ENCODE data around the gene SLC22A1. TPM values are rescaled to one million over a fixed set of nuclear protein-coding genes. Genes with fewer than 3 reads are reported as not detected.

SLC22A1 gene
- total and polyA plus RNA-seq, 2 of the 13 experiments (the other 11 are each of a cell fraction or from before 2014, with no cell fraction given) = 0.80 to 0.87 TPM

DNA sequence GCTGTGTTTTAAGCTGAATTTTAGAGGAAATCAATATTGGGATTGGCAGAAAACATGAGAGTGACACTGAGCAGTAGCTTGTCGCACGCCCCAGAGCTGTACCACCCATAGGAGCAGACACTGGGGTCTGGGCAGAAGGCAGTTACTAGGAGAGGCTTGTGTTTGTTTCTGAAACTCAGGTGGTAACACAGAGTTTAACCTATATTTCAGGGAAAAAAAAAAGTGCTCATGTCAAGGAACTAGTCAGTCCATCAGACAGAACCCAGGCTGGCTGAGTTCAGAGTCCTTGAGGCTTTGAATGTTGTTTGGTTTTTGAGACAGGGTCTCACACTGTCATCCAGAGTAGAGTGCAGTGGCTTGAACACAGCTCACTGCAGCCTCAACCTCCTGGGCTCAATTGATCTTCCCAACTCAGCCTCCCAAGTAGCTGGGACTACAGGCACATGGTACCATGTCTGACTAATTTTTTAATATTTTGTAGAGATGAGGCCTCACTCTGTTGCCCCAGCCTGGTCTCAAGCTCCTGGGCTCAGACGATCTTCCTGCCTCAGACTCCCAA, 6.6 kb downstream of the SLC22A1 start (continued):
- peak; percentile 48; the same call in 1 of the 2 replicates for TF ChIP-seq HNF4A (CRISPR knock-in tag; IDR thresholded peaks at IDR 0.05)
- no peak for TF ChIP-seq IRF1 (CRISPR knock-in tag; IDR thresholded peaks at IDR 0.05; ENCODE audit: low read depth)
- TF ChIP-seq, protein P1, sequence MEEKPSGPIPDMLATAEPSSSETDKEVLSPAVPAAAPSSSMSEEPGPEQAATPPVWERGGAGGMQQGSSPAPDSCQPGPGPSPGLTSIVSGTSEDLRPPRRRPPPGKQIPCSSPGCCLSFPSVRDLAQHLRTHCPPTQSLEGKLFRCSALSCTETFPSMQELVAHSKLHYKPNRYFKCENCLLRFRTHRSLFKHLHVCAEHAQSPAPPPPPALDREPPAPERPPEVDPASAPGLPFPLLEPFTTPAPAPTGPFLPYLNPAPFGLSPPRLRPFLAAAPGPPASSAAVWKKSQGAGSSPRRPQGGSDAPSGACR (CRISPR knock-in tag; IDR thresholded peaks at IDR 0.05) = no peak
- no peak for TF ChIP-seq GLI4 (CRISPR knock-in tag; IDR thresholded peaks at IDR 0.05; ENCODE audit: borderline replicate concordance)
- TF ChIP-seq, protein P2, sequence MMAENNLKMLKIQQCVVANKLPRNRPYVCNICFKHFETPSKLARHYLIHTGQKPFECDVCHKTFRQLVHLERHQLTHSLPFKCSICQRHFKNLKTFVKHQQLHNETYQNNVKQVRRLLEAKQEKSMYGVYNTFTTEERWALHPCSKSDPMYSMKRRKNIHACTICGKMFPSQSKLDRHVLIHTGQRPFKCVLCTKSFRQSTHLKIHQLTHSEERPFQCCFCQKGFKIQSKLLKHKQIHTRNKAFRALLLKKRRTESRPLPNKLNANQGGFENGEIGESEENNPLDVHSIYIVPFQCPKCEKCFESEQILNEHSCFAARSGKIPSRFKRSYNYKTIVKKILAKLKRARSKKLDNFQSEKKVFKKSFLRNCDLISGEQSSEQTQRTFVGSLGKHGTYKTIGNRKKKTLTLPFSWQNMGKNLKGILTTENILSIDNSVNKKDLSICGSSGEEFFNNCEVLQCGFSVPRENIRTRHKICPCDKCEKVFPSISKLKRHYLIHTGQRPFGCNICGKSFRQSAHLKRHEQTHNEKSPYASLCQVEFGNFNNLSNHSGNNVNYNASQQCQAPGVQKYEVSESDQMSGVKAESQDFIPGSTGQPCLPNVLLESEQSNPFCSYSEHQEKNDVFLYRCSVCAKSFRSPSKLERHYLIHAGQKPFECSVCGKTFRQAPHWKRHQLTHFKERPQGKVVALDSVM (CRISPR knock-in tag; IDR thresholded peaks at IDR 0.05) = peak; percentile 84
- TF ChIP-seq ZNF350 (CRISPR knock-in tag; IDR thresholded peaks at IDR 0.05; ENCODE audit: borderline replicate concordance, low read depth) = no peak
- no peak for TF ChIP-seq FOXK1 (CRISPR knock-in tag; IDR thresholded peaks at IDR 0.05; ENCODE audit: borderline replicate concordance, low read depth)
- TF ChIP-seq JARID2 (CRISPR knock-in tag; IDR thresholded peaks at IDR 0.05; ENCODE audit: insufficient replicate concordance) = no peak
- no peak for TF ChIP-seq SRSF1 (optimal IDR thresholded peaks at IDR 0.05; ENCODE audit: low read depth, low read length)
- TF ChIP-seq, protein P3, sequence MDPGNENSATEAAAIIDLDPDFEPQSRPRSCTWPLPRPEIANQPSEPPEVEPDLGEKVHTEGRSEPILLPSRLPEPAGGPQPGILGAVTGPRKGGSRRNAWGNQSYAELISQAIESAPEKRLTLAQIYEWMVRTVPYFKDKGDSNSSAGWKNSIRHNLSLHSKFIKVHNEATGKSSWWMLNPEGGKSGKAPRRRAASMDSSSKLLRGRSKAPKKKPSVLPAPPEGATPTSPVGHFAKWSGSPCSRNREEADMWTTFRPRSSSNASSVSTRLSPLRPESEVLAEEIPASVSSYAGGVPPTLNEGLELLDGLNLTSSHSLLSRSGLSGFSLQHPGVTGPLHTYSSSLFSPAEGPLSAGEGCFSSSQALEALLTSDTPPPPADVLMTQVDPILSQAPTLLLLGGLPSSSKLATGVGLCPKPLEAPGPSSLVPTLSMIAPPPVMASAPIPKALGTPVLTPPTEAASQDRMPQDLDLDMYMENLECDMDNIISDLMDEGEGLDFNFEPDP (CRISPR knock-in tag; conservative IDR thresholded peaks at IDR 0.05) = no peak
- TF ChIP-seq GATAD1 (CRISPR knock-in tag; IDR thresholded peaks at IDR 0.05) = no peak
- TF ChIP-seq, protein P4, sequence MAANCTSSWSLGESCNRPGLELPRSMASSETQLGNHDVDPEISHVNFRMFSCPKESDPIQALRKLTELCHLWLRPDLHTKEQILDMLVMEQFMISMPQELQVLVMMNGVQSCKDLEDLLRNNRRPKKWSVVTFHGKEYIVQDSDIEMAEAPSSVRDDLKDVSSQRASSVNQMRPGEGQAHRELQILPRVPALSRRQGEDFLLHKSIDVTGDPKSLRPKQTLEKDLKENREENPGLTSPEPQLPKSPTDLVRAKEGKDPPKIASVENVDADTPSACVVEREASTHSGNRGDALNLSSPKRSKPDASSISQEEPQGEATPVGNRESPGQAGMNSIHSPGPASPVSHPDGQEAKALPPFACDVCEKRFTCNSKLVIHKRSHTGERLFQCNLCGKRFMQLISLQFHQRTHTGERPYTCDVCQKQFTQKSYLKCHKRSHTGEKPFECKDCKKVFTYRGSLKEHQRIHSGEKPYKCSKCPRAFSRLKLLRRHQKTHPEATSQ (CRISPR knock-in tag; IDR thresholded peaks at IDR 0.05; ENCODE audit: borderline replicate concordance) = no peak
- TF ChIP-seq, protein P5, sequence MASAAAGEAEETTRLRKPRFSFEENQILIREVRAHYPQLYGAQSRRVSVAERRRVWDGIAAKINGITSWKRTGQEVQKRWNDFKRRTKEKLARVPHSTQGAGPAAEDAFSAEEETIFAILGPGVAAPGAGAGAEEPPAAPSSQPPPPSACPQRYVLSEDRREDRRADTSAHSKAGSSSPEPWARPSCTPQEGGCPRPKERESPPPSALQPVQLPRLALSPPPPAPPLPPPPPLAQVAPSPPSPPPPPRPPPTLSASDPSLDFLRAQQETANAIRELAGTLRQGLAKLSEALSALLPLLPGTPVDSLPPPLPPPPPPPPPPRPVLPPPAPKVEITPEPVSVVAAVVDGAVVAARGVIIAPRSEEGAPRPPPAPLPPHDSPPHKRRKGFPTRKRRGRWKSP (CRISPR knock-in tag; IDR thresholded peaks at IDR 0.05) = no peak
- TF ChIP-seq JUND (CRISPR knock-in tag; IDR thresholded peaks at IDR 0.05) = no peak
- no peak for TF ChIP-seq SMAD3 (CRISPR knock-in tag; IDR thresholded peaks at IDR 0.05)
- no peak for TF ChIP-seq ZNF101 (CRISPR knock-in tag; IDR thresholded peaks at IDR 0.05; ENCODE audit: borderline replicate concordance, low read depth)
- no peak for TF ChIP-seq GABPA (IDR thresholded peaks at IDR 0.05; ENCODE audit: low read depth, low read length)
- TF ChIP-seq GABPA (CRISPR knock-in tag; IDR thresholded peaks at IDR 0.05; ENCODE audit: low read depth) = no peak
- no peak for TF ChIP-seq EHMT2 (IDR thresholded peaks at IDR 0.05; ENCODE audit: borderline replicate concordance, low read depth, low read length)
- no peak for TF ChIP-seq ZNF878 (CRISPR knock-in tag; IDR thresholded peaks at IDR 0.05)
- TF ChIP-seq HMGA1 (CRISPR knock-in tag; conservative IDR thresholded peaks at IDR 0.05) = no peak
- TF ChIP-seq ZNF782 (CRISPR knock-in tag; IDR thresholded peaks at IDR 0.05; ENCODE audit: borderline replicate concordance) = no peak
- no peak for TF ChIP-seq JUNB (CRISPR knock-in tag; IDR thresholded peaks at IDR 0.05; ENCODE audit: borderline replicate concordance)

Measured in HepG2 (cell line).